ENCODE data around the gene SMIM28.

GRCh38 chr6:138403324-138403800, 25.7 kb downstream of the SMIM28 start:
- TF ChIP-seq, protein P1, sequence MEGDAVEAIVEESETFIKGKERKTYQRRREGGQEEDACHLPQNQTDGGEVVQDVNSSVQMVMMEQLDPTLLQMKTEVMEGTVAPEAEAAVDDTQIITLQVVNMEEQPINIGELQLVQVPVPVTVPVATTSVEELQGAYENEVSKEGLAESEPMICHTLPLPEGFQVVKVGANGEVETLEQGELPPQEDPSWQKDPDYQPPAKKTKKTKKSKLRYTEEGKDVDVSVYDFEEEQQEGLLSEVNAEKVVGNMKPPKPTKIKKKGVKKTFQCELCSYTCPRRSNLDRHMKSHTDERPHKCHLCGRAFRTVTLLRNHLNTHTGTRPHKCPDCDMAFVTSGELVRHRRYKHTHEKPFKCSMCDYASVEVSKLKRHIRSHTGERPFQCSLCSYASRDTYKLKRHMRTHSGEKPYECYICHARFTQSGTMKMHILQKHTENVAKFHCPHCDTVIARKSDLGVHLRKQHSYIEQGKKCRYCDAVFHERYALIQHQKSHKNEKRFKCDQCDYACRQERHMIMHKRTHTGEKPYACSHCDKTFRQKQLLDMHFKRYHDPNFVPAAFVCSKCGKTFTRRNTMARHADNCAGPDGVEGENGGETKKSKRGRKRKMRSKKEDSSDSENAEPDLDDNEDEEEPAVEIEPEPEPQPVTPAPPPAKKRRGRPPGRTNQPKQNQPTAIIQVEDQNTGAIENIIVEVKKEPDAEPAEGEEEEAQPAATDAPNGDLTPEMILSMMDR (IDR thresholded peaks at IDR 0.05), result peak in 1 of 6 experiments; percentile 18
- TF ChIP-seq POLR2A (IDR thresholded peaks at IDR 0.05), result no peak
